Body of pancreas (tissue), 4 donors: ENCODE data around the gene ANKIB1. TPM values are rescaled to one million over a fixed set of nuclear protein-coding genes. Genes with fewer than 3 reads are reported as not detected.
"Not testable (repeated sequence)": the region's sequence is repeated elsewhere in the genome, so short reads cannot be mapped to it uniquely, and the experiment has no call there.

Source experiments
- ATAC-seq: fragments of 150-250 bp; one replicate; pipeline ENCODE4 v1.9.1; 2016
- DNase-seq, 4 donors: peaks; one replicate each; pipeline ENCODE4 v3.0.0-alpha.2; 2019
- H3K27ac ChIP-seq, 4 donors: fragments of 200-600 bp; sonication (generic); 1 replicate in 3 of 4; 2 replicates in 1 of 4; pipeline versions ENCODE4 v1.5.1 to v1.6.1; 2016 to 2019; ENCODE audit warnings: mild to moderate bottlenecking in 1 of 4, mixed read lengths in 1 of 4, moderate library complexity in 1 of 4
- H3K27me3 ChIP-seq, 2 donors: fragments of 200-600 bp; sonication (generic); one replicate each; pipeline ENCODE4 v1.6.0; 2016; ENCODE audit warnings: mild to moderate bottlenecking in 1 of 2
- H3K36me3 ChIP-seq, 2 donors: fragments of 200-600 bp; sonication (generic); replicated peaks in 1 of 2; 2 replicates each; pipeline ENCODE4 v1.5.1; 2016; ENCODE audit warnings: low read depth in 2 of 2; ENCODE audit not compliant: insufficient read depth in 1 of 2
- H3K4me1 ChIP-seq: fragments of 200-600 bp; sonication (generic); one replicate; pipeline ENCODE4 v1.6.0; 2016
- H3K4me3 ChIP-seq, 2 donors: fragments of 200-600 bp; sonication (generic); 1 replicate in 1 of 2; 2 replicates in 1 of 2; pipeline ENCODE4 v1.5.1; 2016 to 2019
- H3K9me3 ChIP-seq, 3 donors: fragments of 200-600 bp; sonication (generic); 1 replicate in 2 of 3; 2 replicates in 1 of 3; pipeline ENCODE4 v1.5.1; 2016
- CTCF ChIP-seq, 7 experiments: fragments of 450-650 bp in 4 of 7; fragments of 200-600 bp in 3 of 7; sonication (generic) in 3 of 7; IDR thresholded peaks; one replicate each; pipeline ENCODE4 v1.5.1; 2016 to 2019; ENCODE audit warnings: antibody characterized with exemption in 7 of 7
- POLR2A ChIP-seq, 3 donors: fragments of 450-650 bp; IDR thresholded peaks; one replicate each; pipeline ENCODE4 v1.6.1; 2016; ENCODE audit warnings: antibody characterized with exemption in 3 of 3, mild to moderate bottlenecking in 2 of 3
- WGBS, 2 donors: methylation state at CpG; one replicate each; pipeline ENCODE4 v1.1.5; 2017; 5-methylcytosine and 5-hydroxymethylcytosine counted together
- intact Hi-C: fragments of 100-400 bp; cut with DNase I; formaldehyde crosslinking; loops from one replicate; pipeline ENCODE4 v1.15.1; 2023
- total RNA-seq, 2 donors: library from RNA; depleted of rRNA; stranded (reverse); fragments of >200 nt; gene quantifications; one replicate each; pipeline ENCODE4 v1.1.0, GENCODE V29; 2016

The ANKIB1 gene
- total RNA-seq, 2 donors from 2014 or later, result 20.1 to 33.2 TPM

- H3K36me3 ChIP-seq, result no peaks in the 10 kb centered on the region
- ATAC-seq (no peak), DNase-seq (no peak)
- H3K4me1 ChIP-seq, result peaks cover 16% of the 10 kb centered on the region
- no peaks in the 10 kb centered on the region for H3K9me3 ChIP-seq
- no peak overlapping the region for H3K27ac ChIP-seq
- TF ChIP-seq POLR2A (IDR thresholded peaks at IDR 0.05) (no peak), CTCF (IDR thresholded peaks at IDR 0.05) (no peak)
- H3K27me3 ChIP-seq, result no peaks in the 10 kb centered on the region
- H3K4me3 ChIP-seq, result no peak overlapping the region
- 94 to 100% methylated on average over 1 of the region's 1 CpG for WGBS, 2 donors
- intact Hi-C loops, result no loop called here
Observed at GRCh38 chr7:92251181-92251580, 5.4 kb downstream of the ANKIB1 start.

GRCh38 chr7:92253251-92253650 lies 7.5 kb downstream of the ANKIB1 start:
- intact Hi-C loops, result no loop called here
- WGBS, 2 donors, result 89 to 90% methylated on average over 1 of the region's 1 CpG

GRCh38 chr7:92254800-92255199 lies 9.0 kb downstream of the ANKIB1 start:
- DNase-seq, H3K4me3 ChIP-seq, H3K9me3 ChIP-seq, H3K27me3 ChIP-seq, ATAC-seq, H3K27ac ChIP-seq, intact Hi-C loops, H3K4me1 ChIP-seq, H3K36me3 ChIP-seq: not testable (repeated sequence)
- 84 to 100% methylated on average over 1 of the region's 1 CpG for WGBS, 2 donors

More at GRCh38 chr7:92253251-92253650, 7.5 kb downstream of the ANKIB1 start:
- H3K4me3 ChIP-seq, result no peak overlapping the region
- no peaks in the 10 kb centered on the region for H3K9me3 ChIP-seq
- TF ChIP-seq POLR2A (IDR thresholded peaks at IDR 0.05) (no peak), CTCF (IDR thresholded peaks at IDR 0.05) (no peak)
- H3K27me3 ChIP-seq, result no peaks in the 10 kb centered on the region
- no peak overlapping the region for H3K27ac ChIP-seq
- no peak for ATAC-seq
- no peaks in the 10 kb centered on the region for H3K36me3 ChIP-seq
- DNase-seq, result no peak
- H3K4me1 ChIP-seq, result peaks cover 1% of the 10 kb centered on the region

GRCh38 chr7:92255308-92255707 lies 9.5 kb downstream of the ANKIB1 start:
- Histone ChIP-seq H3K9me3 (no peaks in the 10 kb centered on the region), H3K27me3 (no peaks in the 10 kb centered on the region), H3K4me1 (no peaks in the 10 kb centered on the region), H3K4me3 (no peak overlapping the region), H3K36me3 (no peaks in the 10 kb centered on the region), H3K27ac (no peak overlapping the region)
- DNase-seq, result peak in 1 of 4 donors; percentile 13
- intact Hi-C loops, result no loop called here
- WGBS, 2 donors, result 81 to 83% methylated on average over 4 of the region's 4 CpGs
- no peak for ATAC-seq
- TF ChIP-seq POLR2A (IDR thresholded peaks at IDR 0.05) (no peak), CTCF (IDR thresholded peaks at IDR 0.05) (no peak)

- DNase-seq, result no peak
- Histone ChIP-seq H3K27me3 (no peaks in the 10 kb centered on the region), H3K4me1 (no peaks in the 10 kb centered on the region), H3K27ac (no peak overlapping the region), H3K9me3 (no peaks in the 10 kb centered on the region), H3K36me3 (no peaks in the 10 kb centered on the region), H3K4me3 (no peak overlapping the region)
- TF ChIP-seq POLR2A (IDR thresholded peaks at IDR 0.05) (no peak), CTCF (IDR thresholded peaks at IDR 0.05) (no peak)
- no peak for ATAC-seq
- WGBS, 2 donors, result 95 to 99% methylated on average over 3 to 4 of the region's 4 CpGs
- intact Hi-C loops, result no loop called here
Observed at GRCh38 chr7:92259062-92259461, 13.3 kb downstream of the ANKIB1 start.
